ENCODE measurements around the gene MAFF. TPM values are rescaled to one million over a fixed set of nuclear protein-coding genes. Genes with fewer than 3 reads are reported as not detected.
A peak's percentile ranks its signal among the peaks of the same experiment; 100 is the strongest.
"Not testable (repeated sequence)": the region's sequence is repeated elsewhere in the genome, so short reads cannot be mapped to it uniquely, and the experiment has no call there.

The MAFF gene
- 10 to 100 TPM in 2 of 4 donors, 1 to 10 TPM in 2; 5.1 to 14.2 (median 12.0) TPM for total RNA-seq

DNA sequence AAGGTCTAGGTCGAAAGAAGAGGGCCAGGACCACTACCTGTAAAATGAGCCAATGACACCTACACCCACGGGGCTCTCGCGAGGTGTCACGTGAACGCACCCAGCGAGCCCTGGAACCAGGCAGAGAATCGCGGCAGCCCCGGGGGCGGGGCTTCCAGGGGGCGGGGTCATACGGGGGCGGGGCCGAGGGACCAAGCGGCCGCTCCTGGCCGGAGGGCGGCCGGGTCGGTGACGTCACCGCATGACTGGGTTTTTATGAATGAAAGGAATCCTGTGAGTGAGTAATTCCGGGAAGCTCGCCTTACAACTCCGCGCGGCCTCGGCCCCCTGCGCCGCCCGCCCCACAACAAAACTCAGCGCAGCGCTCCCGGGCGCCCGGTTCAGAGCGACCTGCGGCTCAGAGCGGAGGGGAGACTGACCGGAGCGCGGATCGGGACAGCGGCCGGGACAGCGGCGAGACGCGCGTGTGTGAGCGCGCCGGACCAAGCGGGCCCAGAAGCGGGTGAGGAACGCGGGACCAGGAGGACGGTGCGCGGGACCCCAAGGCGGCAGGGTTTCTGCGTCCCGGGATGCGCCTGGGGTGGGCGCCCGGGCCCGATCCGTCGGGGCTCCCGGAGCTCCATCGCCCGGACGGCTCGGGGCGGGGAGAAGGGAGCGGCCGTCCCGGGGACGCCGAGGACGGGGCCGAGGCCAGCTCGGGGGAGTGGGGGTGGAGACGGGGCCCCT, at the start of gene MAFF:
Gene MAFF, plus strand, starts transcription at position 284 of the 726 bp plus-strand sequence. CDS start 11,860 bp downstream, outside the sequence.
- Histone ChIP-seq H3K36me3 (no peaks in the 10 kb centered on the region), H3K4me3 (peak within 1 kb of the TSS; percentile 67 to 79 (median 68)), H3K4me1 (peaks cover 0 to 19% (median 13%) of the 10 kb centered on the region in 4 donors), H3K27me3 (no peaks in the 10 kb centered on the region), H3K9me3 (no peaks in the 10 kb centered on the region), H3K27ac (peak within 1 kb of the TSS; percentile 89 to 95 (median 94))
- TF ChIP-seq, protein P1, sequence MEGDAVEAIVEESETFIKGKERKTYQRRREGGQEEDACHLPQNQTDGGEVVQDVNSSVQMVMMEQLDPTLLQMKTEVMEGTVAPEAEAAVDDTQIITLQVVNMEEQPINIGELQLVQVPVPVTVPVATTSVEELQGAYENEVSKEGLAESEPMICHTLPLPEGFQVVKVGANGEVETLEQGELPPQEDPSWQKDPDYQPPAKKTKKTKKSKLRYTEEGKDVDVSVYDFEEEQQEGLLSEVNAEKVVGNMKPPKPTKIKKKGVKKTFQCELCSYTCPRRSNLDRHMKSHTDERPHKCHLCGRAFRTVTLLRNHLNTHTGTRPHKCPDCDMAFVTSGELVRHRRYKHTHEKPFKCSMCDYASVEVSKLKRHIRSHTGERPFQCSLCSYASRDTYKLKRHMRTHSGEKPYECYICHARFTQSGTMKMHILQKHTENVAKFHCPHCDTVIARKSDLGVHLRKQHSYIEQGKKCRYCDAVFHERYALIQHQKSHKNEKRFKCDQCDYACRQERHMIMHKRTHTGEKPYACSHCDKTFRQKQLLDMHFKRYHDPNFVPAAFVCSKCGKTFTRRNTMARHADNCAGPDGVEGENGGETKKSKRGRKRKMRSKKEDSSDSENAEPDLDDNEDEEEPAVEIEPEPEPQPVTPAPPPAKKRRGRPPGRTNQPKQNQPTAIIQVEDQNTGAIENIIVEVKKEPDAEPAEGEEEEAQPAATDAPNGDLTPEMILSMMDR (IDR thresholded peaks at IDR 0.05), result no peak
- TF ChIP-seq POLR2A (IDR thresholded peaks at IDR 0.05), result peak; percentile 95 to 98
- DNase-seq, result peak; percentile 90 to 98 (median 98)

DNA sequence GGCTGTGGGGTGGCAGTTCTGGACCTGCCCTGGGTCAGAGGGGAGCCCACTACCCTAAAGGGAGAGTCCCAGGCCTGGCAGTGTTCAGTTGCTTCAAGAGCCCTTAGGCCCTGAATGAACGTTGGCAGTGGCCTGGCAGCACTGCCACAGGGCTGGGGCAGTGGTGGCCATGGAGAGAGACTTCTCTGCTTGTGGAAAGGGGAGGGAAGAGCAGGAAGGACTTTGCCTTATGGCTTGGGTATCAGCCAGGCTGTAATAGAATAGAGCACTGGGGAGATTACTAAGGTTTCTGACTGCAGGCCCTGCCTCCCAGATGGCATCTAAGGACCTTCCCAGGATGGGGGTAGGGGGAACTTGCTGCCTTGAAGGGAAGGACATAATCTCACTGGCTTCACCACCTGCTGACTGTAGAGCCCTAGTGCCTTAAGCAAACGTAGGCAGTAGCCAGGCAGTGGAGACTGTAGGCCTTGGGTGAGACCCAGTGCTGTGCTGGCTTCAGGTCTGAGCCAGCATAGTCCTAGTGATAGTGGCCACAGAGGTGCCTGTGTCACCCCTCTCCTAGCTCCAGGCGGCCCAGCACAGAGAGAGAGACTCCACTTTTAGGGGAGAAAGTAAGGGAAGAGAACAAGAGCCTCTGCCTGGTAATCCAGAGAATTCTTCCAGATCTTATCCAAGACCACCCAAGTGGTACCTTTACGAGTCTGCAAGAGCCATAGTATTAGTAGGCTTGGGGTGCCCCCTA, 47.8 kb upstream of the MAFF start:
- no peaks in the 10 kb centered on the region for H3K27me3 ChIP-seq
- H3K36me3 ChIP-seq, result no peaks in the 10 kb centered on the region
- H3K9me3 ChIP-seq, result no peaks in the 10 kb centered on the region
- DNase-seq, result peak in 2 of 3 donors; percentile 62
- peaks cover 0 to 8% (median 0%) of the 10 kb centered on the region in 4 donors for H3K4me1 ChIP-seq
- TF ChIP-seq, protein P1 (IDR thresholded peaks at IDR 0.05), result peak in 2 of 6 experiments; percentile 3 to 14
- no peak for TF ChIP-seq POLR2A (IDR thresholded peaks at IDR 0.05)
- peak overlapping the region in 3 of 4 donors; percentile 29 to 70 (median 34) for H3K27ac ChIP-seq
- no peak overlapping the region for H3K4me3 ChIP-seq

DNA sequence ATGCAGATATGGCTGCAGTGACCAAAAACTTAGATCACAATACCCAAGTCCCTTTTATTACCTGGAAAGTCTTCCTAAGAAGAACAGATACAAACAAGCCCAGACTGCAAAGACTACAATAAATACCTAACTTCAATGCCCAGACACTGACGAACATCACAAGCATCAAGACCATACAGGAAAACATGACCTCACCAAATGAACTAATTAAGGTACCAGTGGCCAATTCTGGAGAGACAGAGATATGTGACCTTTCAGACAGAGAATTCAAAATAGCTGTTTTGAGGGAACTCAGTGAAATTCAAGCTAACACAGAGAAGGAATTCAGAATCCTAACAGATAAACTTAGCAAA, 47.3 kb upstream of the MAFF start:
- H3K36me3 ChIP-seq, H3K4me1 ChIP-seq, H3K9me3 ChIP-seq, DNase-seq, H3K27me3 ChIP-seq, H3K4me3 ChIP-seq: not testable (repeated sequence)
- H3K27ac ChIP-seq, result peak overlapping the region in 1 of 4 donors; percentile 29

DNA sequence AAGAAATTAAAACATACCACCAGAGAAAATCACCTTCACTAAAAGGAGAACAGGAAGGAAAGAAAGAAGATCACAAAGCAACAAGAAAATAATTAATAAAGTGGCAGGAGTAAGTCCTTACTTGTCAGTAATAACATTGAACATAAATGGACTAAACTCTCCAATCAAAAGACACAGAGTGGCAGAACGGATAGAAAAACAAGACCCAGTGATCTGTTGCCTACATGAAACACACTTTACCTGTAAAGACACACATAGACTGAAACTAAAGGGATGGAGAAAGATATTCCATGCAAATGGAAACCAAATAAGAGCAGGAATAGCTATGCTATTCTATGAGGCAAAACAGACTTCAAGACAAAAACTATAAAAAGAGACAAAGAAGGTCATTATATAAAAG, 46.1 kb upstream of the MAFF start:
- Histone ChIP-seq H3K36me3 (no peaks in the 10 kb centered on the region), H3K27me3 (no peaks in the 10 kb centered on the region), H3K4me1 (peaks cover 0 to 8% (median 0%) of the 10 kb centered on the region in 4 donors), H3K9me3 (no peaks in the 10 kb centered on the region), H3K4me3 (no peak overlapping the region), H3K27ac (no peak overlapping the region)
- TF ChIP-seq, protein P1 (IDR thresholded peaks at IDR 0.05), result no peak
- TF ChIP-seq POLR2A (IDR thresholded peaks at IDR 0.05), result no peak
- DNase-seq, result no peak

DNA sequence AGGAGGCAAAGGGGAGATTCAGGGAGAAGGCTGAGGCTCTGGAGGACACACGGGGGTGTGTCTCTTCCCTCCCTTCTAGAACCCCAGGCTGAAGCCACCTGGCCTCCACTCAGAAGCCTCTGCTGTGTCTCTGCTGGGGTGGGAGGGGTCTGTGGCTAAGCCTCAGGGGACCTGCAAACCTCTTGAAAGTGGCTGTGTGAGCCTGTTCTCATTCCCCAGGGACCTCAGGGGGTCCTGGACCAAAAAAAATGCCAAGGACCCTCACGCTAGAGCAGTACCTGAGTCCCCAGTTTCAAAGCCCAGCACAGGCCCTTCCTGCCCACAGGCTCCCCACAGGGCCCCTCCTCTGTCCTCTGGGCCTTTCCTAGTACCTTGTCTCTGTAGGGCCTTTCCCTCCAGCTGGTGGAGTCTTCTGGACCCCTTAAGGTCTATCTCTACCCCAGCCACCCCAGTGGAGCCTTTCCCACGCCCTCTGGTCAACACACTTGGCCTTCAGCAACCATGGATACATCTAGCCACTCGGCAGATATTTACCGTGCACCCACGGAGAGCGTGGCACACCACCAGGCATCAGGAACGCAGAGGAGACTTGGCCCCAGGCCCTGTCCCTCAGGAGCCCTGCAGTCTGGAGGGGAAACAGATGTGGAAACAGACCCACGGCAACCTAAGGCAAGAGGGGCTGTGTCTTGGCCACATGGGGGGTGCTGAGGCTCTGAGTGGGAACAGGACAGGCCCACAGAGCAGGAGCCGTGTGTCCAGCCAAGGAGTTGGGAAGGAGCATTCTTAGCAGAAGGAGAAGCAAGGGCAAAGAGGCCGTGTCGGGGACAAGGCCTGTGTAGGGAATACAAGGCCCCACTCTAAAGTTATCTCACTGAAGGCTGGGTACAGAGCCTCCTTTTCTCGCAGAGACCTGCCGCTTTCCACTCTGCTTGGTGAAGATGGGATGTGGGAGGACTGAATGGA, 38.6 kb upstream of the MAFF start:
- Histone ChIP-seq H3K27ac (peak overlapping the region in 2 of 4 donors; percentile 22 to 49), H3K4me1 (peaks cover 0 to 32% (median 4%) of the 10 kb centered on the region in 4 donors), H3K4me3 (no peak overlapping the region), H3K9me3 (no peaks in the 10 kb centered on the region), H3K27me3 (no peaks in the 10 kb centered on the region), H3K36me3 (peaks cover 0 to 9% (median 0%) of the 10 kb centered on the region in 3 donors)
- peak in 1 of 3 donors; percentile 33 for DNase-seq
- TF ChIP-seq, protein P1 (IDR thresholded peaks at IDR 0.05), result no peak
- no peak for TF ChIP-seq POLR2A (IDR thresholded peaks at IDR 0.05)

All from Peyer's patch (tissue), 4 donors.